ENCODE data around the gene DRD3. TPM values are rescaled to one million over a fixed set of nuclear protein-coding genes. Genes with fewer than 3 reads are reported as not detected.

DRD3 gene
- total and polyA plus RNA-seq, 2 donors (not counting 3 experiments of a cell fraction or from before 2014, with no cell fraction given), result not detected

- POLR2A ChIA-PET, result no interaction called here
- Histone ChIP-seq H3K4me1 (ENCODE audit: control insufficient read depth, extremely low read depth, insufficient read depth, low read length) (peaks cover 7% of the 10 kb centered on the region), H3K4me2 (ENCODE audit: insufficient read depth, low read length) (no peak overlapping the region), H3K79me2 (ENCODE audit: control insufficient read depth, insufficient read depth, low read length) (no peaks in the 10 kb centered on the region), H3K9ac (replicated peaks; ENCODE audit: extremely low read depth, insufficient read depth, low read length) (no peak overlapping the region), H3K4me3 (replicated peaks in 1 of 3; ENCODE audit: insufficient read depth in 1 of 3, low read depth in 1 of 3, low read length in 3 of 3) (no peak overlapping the region), H3K27me3 (ENCODE audit: control insufficient read depth in 2 of 2, insufficient read depth in 2 of 2, low read length in 2 of 2) (no peaks in the 10 kb centered on the region), H2AFZ (ENCODE audit: low read depth, low read length) (no peak overlapping the region), H3K9me1 (replicated peaks; ENCODE audit: control insufficient read depth, extremely low read depth, insufficient read depth, low read length) (no peaks in the 10 kb centered on the region), H3K9me3 (replicated peaks; ENCODE audit: control insufficient read depth, insufficient read depth, low read length) (no peaks in the 10 kb centered on the region), H3K36me3 (ENCODE audit: control insufficient read depth in 2 of 2, extremely low read depth in 1 of 2, insufficient read depth in 2 of 2, low read length in 2 of 2) (no peaks in the 10 kb centered on the region), H3K27ac (ENCODE audit: insufficient read depth, low read depth, low read length) (no peak overlapping the region), H4K20me1 (replicated peaks; ENCODE audit: control insufficient read depth, extremely low read depth, insufficient read depth, low read length) (no peaks in the 10 kb centered on the region)
- DNase-seq (ENCODE audit: low read depth, low spot score), result no peak
- no peak for TF ChIP-seq POLR2AphosphoS5 (IDR thresholded peaks at IDR 0.05; ENCODE audit: insufficient read depth, low read depth, low read length)
- TF ChIP-seq, protein P1, sequence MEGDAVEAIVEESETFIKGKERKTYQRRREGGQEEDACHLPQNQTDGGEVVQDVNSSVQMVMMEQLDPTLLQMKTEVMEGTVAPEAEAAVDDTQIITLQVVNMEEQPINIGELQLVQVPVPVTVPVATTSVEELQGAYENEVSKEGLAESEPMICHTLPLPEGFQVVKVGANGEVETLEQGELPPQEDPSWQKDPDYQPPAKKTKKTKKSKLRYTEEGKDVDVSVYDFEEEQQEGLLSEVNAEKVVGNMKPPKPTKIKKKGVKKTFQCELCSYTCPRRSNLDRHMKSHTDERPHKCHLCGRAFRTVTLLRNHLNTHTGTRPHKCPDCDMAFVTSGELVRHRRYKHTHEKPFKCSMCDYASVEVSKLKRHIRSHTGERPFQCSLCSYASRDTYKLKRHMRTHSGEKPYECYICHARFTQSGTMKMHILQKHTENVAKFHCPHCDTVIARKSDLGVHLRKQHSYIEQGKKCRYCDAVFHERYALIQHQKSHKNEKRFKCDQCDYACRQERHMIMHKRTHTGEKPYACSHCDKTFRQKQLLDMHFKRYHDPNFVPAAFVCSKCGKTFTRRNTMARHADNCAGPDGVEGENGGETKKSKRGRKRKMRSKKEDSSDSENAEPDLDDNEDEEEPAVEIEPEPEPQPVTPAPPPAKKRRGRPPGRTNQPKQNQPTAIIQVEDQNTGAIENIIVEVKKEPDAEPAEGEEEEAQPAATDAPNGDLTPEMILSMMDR (IDR thresholded peaks at IDR 0.05; ENCODE audit: extremely low read depth in 1 of 2, insufficient read depth in 1 of 2, low read depth in 1 of 2, low read length in 2 of 2), result no peak
- TF ChIP-seq POLR2A (IDR thresholded peaks at IDR 0.05; ENCODE audit: low read depth, low read length), result no peak
- no peak for TF ChIP-seq MYC (IDR thresholded peaks at IDR 0.05; ENCODE audit: low read depth, low read length)
- TF ChIP-seq EZH2 (IDR thresholded peaks at IDR 0.05; ENCODE audit: borderline replicate concordance, low read depth, low read length, severe bottlenecking), result no peak
- TF ChIP-seq, protein P2, sequence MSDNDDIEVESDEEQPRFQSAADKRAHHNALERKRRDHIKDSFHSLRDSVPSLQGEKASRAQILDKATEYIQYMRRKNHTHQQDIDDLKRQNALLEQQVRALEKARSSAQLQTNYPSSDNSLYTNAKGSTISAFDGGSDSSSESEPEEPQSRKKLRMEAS (IDR thresholded peaks at IDR 0.05; ENCODE audit: insufficient read depth, insufficient read length), result no peak
- TF ChIP-seq JUN (IDR thresholded peaks at IDR 0.05; ENCODE audit: borderline replicate concordance, insufficient read depth, insufficient read length, low read depth), result no peak
- TF ChIP-seq FOS (IDR thresholded peaks at IDR 0.05; ENCODE audit: borderline replicate concordance, insufficient read depth, low read length), result no peak
- no peak for TF ChIP-seq GATA2 (IDR thresholded peaks at IDR 0.05; ENCODE audit: insufficient read depth, insufficient read length, low read depth, low read length)
- dilution Hi-C loops (cut with MboI; ENCODE audit: extremely low pct_ligation_motif_present, low sequenced_read_pairs) (no loop called here), intact Hi-C loops (cut with micrococcal nuclease) (no loop called here)
- CTCF ChIA-PET, result interaction anchor here (0.6 to 2.4 kb wide), 6 partner anchors 11 to 28 kb away, joined by 3 to 9 read pairs (median 4); no protein-coding TSS in a partner anchor
- no TSS peak for BruUV-seq (replicated peaks)
- no peak for FAIRE-seq
Observed at GRCh38 chr3:114128826-114129225, 50.0 kb downstream of the DRD3 start.
